ENCODE data around the gene SFTPA2.
"Not testable (repeated sequence)": the region's sequence is repeated elsewhere in the genome, so short reads cannot be mapped to it uniquely, and the experiment has no call there.

SFTPA2 gene

DNA sequence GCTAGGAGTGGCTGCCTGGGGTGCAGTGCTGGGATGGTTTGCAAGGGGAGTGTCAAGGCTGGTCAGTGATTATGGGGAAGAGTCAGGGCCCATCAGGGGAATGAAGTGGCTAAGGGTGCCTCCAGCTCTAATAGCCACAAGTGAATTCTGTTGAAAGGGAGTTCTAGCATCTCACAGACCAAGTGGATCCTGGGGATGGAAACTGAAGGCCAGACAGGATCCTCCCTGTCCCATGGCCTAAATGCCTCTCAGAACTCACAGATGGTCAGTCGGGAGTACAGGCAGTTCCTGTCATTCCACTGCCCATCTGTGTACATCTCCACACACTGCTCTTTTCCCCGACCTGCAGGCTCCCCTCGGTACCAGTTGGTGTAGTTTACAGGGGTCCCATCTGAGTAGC lies 3.2 kb downstream of the SFTPA2 start:
- not testable (repeated sequence) for ATAC-seq, DNase-seq

DNA sequence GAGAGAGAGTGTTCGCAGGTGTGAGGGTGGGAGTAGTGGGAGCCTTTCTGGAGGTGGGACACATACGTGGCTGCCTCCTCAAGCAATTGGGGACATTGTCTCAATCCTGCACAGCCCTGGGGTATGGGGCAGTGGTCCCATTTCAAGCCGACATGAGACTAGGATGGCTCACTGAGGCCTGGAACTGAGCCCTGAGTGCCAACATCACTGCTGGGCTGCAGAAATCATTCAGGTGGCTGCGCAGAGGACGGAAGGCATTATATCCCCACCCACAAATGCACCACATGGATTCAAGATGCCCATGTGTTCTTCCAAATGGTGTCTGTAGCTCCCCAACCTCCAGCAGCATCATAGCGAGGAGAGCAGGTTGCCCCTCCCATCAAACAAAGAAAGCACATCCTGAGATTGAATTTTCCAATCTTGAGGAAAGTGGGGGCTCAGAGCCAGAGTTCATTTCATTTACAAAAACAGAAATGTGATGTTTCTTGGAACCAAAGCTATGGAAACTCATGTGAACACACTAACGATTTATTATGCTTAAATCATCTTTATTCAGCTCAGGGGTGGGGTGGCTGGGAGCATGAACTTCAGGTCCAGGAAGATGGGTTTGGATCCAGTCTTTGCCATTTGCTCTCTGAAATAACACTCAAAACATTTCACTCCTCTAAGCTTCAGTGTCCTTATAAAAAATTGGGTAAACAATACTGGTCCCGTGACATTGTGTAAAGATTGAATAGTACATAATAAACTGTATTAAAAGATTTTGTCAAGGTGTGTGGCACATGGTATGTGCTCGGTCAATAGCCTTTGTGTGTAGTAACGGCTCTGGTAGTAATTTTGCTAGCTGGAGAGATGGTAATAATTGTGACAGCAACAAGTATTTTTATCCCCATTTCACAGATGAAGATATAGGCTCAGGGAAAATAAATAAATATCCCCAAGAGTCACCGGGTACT lies 4.6 kb downstream of the SFTPA2 start:
- ATAC-seq (no peak), DNase-seq (no peak)

DNA sequence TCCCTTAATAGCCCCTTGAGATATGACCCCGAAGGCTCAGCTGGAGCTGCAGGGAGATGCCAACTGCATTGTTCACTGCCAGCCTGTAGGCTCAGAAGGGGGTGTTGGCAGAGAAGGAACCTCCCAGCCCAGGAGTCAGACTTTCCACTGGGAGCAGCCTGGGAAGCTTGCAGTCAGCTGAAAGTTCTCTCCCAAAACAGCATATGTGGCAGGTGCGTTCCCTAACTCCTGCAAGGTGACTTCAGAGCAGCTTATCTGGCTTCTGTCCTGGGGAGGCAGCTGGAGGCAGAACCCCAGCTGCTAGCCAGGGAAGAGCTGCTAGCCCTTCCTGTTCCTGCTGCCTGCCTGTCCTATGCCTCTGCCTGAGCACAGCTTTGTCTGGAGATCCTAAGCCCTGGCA lies 8.1 kb downstream of the SFTPA2 start:
- ATAC-seq (no peak), DNase-seq (no peak)

DNA sequence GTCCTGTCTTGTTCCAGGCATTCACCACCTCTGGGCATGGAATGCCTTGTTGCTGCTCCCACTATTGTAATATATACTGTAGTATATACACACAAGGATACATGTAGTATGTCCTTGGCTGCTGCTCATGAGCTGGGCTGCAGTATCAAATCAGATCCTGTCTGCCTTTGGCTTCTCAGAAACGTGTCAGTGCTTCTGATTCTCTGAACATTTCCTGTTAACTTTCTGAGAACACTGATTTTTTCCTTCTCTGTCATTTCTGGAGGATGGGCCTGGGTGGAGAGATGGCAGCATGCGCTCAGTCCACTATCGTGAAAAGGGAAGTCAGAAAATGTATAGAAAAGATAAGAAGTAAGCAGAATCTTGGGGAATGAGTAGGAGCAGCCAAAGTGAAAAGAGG lies 12.2 kb downstream of the SFTPA2 start:
- peak; percentile 43 for ATAC-seq
- DNase-seq, result no peak

DNA sequence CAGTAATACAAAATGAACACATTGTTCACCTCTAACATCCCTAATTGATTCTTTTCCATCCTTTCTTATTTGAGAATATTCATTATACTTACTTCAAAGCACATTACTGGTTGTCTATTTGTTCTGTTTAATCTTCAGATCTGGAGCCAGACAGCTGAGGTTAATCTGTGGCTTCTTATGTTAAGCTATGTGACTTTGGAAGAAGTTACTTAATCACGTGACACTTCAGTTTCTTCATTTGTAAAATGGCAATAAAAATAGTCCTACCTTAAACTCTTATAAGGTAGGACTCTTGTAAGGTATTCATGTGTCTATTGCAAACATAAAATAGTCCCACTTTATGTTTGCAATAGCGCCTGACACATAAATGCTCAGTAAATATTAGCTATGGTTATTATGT lies 13.1 kb downstream of the SFTPA2 start:
- ATAC-seq, DNase-seq: not testable (repeated sequence)

DNA sequence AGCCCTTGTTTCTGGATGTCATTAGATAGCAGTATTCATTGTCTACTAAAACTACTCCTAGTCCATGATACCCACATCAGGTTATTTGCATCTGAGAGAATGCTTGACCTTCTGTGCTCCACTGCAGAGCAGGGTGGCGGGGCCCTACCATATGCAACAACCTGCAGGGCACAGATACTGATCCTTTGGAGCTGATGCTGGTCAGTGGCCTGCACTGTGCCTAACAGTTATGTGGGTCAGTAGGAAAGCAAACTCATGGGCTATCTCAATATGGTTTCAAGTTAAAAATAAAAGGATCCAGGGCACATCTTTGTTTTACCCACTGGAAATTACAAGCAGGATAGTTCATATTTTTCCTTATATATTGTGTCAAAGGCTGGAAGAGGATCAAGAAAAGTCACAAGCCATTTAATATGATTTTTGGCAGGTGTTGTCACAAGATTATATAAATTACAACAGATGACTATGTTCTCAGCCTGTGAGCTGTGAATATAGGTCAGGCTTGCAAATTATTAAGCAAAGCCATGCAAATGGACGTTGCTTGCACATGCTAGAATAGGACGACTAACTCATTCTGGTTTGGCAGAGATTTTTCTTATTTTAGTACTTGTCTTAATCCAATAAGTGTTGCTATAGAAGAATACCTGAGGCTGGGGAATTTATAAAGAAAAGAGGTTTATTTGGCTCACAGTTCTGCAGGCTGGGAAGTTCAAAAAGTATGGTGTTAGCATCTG lies 15.1 kb downstream of the SFTPA2 start:
- not testable (repeated sequence) for DNase-seq, ATAC-seq

DNA sequence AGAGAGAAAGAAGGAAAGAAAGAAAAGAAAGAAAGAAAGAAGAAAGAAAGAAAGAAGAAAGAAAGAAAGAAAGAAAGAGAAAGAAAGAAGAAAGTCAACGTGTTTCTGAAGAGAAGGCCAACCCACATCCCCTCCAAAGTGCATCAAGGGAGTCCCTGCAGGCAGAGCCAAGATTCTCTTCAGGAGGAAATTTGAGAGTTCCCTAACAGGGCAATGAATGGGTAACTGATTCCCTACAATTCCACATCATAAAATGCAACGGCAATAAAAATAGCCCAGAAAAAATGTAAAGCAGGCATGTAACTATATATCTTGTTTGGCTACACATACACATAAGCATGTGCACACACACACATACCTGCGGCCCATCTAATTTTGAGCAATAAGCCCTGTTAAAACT lies 15.8 kb downstream of the SFTPA2 start:
- not testable (repeated sequence) for ATAC-seq, DNase-seq

DNA sequence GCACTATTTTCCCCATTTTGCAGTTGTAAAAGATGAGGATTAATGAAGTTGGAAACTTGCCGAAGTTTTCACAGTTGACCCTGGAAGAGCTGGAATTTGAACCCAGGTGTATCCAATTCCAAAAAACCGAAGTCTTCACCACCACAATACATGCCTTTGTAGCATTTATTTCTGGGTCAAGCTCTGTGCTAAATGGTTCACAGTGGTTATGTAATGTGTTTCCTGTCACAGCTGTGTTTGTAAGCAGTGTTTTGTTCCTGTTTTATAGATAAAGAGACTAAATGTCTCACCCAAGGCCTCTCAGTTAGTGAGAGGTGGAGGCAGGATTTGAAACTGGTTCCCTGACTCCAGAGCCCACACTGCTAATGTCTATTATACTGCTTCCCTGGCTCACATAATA lies 17.6 kb downstream of the SFTPA2 start:
- ATAC-seq (no peak), DNase-seq (no peak)

DNA sequence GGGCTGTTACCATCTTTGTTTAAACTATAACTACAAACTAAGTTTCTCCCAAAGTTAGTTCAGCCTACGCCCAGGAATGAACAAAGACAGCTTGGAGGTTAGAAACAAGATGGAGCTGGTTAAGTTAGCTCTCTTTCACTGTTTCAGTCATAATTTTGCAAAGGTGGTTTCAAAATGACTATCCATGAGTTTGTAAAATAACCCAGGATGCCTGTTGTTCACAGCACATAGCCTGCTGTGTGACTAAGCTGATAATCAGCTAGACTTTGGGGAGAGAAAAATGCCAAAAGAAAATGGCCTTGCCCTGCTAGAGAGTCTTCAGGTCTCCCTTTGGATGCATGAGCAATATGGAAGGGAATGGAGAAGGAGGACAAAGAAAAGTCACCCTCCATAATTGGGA lies 19.3 kb downstream of the SFTPA2 start:
- peak; percentile 69 for ATAC-seq
- not testable (repeated sequence) for DNase-seq

DNA sequence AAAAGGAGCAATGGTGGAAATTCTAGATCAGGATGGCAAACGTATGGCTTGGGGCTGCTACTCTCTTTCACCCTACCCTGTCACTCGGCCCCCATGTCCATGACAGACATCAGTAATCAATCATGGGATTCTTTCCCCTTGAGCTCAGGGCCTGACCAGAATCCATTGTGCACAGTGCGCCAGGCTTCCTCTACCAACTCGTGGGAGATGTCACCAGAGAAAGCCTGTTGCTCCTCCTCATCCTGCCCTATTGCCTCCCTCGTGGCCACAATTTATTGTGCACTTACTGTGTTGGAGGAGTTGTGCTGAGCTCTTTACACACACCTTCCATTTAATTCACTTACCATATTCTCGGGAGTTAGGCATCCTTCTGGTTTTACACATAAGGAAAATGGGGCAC lies 21.9 kb downstream of the SFTPA2 start:
- not testable (repeated sequence) for DNase-seq, ATAC-seq

DNA sequence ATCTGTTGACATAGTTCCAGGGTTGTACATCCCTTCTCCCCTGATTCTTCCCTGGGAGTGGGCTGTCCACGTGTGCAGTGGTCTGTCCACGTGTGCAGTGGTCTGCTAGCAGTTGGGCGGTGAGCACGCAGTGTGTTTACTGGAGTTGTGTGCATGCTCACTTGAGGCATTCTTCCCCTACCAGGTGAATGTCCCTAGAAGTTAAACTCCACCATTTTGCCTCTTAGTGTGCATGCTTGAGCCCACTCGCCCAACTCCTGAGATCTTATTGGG lies 26.4 kb downstream of the SFTPA2 start:
- not testable (repeated sequence) for DNase-seq

DNA sequence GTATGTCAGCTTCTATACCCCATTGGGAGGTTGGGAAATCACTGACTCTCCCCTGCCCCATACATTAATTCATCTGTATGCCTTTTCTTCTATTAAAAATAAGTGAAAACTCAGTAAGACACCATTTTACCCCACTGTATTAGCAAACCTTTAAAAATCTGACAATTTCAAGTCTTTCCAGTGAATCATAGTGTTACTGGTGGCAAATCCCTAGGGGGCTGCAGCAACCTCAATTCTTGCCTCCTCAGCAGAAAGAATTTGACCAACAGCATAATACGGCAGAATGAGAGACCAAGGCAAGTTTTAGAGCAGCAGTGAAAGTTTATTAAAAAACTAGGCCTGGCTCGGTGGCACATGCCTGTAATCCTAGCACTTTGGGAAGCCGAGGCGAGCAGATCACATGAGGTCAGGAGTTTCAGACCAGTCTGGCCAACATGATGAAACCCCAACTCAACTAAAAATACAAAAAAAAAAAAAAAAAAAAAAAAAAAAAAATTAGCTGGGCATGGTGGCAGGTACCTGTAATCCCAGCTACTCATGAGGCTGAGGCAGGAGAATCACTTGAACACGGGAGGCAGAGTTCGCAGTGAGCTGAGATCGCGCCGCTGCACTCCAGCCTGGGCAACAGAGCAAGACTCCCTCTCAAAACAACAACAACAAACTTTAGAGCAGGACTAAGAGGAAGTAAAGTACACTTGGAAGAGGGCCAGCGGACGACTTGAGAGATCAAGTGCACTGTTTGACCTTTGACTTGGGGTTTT lies 26.9 kb downstream of the SFTPA2 start:
- not testable (repeated sequence) for ATAC-seq, DNase-seq

More for the DNA sequence above, 26.4 kb downstream of the SFTPA2 start:
- not testable (repeated sequence) for ATAC-seq

DNA sequence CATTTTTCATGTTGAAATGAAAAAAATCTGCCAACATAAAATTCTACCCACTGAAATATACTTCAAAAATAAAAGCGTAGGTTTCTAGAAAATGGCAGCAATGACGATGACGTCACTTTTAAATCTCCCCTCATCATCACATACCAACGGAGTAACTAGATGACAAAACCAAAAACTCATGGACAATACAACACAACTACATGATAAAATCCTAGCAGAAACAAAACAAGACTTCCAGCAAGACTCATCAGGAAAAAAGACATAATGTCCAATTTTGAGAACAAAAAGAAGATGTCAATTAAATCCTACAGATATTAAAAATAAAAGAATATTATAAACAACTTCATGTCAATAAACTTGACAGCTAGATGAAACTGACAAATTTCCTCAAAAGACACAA lies 31.9 kb downstream of the SFTPA2 start:
- ATAC-seq, DNase-seq: not testable (repeated sequence)

DNA sequence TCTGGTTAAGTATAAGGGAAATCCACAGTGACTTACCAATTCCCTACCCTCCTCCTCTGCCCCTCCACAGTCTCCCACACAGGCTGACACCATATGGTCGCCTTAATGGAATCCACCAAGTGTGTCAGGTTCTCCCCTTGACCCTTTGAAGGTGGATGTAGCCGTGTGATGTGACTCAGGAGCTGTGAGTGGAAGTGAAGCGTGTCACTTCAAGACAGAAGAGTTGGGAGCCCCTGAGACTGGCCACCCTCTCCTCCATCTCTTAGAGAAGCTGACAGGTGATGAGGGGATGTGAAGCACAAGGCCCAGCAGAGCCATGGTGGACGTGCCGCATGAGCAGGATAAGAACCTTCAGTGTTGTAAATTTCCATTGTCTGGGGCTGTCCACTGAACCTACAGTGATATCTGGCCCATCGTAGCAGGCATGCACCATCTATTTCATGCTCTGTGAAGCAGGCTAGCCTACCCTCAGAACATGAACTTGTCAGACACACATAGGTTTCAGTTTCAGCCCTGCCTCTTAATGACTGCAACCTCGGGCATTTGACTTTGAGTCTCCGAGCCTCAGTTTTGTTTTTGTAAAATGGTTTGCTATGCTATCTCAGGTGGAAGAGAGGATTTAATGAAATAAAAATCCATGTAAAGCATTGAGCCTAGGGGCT lies 35.0 kb downstream of the SFTPA2 start:
- not testable (repeated sequence) for ATAC-seq, DNase-seq

DNA sequence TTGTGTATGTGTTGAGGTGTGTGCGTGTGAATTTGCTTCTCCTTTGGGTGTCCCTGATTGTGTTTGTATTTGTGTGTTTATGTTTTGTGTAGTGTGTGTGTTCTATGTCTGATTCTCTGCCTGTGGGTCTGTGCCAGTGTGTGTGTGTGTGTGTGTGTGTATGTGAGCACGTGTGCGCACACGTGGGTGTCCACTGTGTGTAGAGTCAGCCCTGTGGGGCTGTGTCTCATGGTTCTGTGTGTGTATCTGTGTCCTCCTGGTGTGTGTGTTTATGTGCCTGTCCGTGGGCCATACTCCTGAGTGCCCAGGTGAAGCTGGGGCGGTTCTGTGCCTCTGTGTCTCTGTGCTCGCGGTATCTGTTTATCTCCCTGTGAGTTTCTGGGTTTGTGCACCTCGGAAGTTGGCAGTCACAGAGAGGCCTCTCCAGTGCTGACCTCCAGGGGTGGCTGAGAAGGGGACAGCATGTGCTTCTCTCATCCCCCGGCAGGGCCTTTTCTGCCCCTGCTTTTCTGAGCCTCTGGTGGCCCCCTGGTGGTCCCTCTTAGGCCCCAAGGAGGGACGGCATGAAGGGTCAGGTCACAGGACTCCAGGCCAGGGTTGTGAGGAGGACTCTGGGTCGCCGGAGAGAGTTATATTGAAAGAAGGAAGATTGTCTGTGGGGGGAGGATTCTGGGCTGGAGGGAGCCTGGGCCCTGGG lies 36.9 kb downstream of the SFTPA2 start:
- DNase-seq, ATAC-seq: not testable (repeated sequence)

DNA sequence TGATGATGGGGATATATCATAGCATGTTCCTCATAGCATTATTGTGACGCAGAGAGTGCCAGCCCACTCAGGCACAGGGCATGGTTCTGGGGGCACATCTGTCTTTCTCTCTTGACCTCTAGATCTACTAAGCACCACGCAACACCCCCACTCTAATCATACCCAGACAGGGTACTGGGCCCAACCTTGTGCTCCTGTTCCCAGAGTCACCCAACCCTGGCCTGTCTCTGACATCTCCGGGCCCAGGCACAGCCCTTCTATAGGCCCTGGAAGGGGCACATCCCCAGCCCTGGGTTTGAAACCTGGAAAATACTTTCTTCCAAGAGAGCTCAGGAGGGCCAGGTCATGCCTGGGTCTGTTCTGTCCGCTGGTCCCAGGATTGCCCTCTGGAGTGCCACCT lies 37.7 kb downstream of the SFTPA2 start:
- not testable (repeated sequence) for ATAC-seq, DNase-seq

DNA sequence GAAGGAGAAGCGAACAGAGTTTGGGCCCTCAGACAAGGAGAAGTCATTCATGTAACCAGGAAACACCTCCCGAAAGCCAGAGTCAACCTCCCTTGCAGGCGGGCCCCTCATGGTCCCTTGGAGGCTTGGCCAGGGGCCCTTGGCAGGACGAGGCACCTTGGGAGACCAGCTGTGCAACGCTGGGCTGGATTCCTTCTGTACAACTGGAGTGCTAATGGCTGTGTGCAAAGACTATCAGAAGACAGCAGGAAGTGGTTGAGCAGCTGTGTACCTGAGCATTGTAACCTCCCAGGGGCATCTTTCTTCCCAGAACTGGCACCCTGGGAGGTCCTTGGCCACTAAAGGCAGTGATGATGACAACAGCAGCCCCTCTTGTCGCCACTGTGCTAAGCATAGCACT lies 38.5 kb downstream of the SFTPA2 start:
- ATAC-seq, DNase-seq: not testable (repeated sequence)

DNA sequence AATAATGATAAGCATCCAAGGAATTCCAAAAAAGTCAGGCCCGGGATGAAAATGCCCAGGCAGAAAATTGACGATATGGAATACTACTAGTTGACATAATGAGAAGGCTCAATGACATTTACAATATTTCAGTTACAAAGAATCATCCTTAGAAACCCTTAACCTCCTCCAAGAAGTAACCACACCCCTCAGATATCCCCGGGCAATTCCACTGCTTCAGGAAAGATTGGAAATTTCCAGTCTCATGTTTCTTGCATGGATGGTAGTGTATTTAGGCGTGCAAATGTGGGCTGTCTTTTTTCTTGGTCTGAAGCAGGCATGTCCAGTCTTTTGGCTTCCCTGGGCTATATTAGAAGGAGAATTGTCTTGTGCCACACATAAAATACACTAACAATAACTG lies 42.6 kb downstream of the SFTPA2 start:
- DNase-seq, result not testable (repeated sequence)

DNA sequence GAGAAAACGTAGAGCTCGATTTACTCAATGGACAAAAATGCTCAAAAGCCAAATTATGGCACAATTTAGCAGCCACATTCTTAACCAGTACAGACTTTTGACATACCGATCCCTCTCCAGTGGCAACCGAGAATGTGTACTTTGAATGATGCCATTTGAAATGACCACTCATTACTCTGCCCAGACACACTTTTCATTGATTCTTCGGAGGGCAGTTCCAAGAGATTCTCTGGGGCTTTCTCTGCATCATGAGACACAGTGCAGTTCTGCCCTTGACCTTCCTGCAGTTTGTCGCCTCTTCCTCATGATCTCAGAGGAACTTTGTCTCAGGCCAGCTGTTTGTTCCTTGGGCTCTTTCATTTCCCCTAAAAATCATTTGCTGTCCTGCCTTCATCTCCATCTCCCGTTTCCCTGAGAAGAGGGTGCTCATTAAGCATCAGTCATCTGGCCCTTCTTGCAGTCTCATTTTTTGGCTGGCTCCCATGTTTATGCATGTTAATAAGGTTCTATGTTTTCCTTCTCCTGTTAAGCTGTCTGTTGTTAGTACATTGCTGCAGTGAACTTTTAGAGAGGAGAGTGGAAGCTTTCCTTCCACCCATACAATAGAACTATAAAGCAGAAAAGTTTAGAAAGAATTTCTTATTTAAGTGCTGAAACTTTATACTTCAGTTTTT lies 43.5 kb downstream of the SFTPA2 start:
- not testable (repeated sequence) for ATAC-seq

More for the DNA sequence above, 42.6 kb downstream of the SFTPA2 start:
- ATAC-seq, result not testable (repeated sequence)

DNA sequence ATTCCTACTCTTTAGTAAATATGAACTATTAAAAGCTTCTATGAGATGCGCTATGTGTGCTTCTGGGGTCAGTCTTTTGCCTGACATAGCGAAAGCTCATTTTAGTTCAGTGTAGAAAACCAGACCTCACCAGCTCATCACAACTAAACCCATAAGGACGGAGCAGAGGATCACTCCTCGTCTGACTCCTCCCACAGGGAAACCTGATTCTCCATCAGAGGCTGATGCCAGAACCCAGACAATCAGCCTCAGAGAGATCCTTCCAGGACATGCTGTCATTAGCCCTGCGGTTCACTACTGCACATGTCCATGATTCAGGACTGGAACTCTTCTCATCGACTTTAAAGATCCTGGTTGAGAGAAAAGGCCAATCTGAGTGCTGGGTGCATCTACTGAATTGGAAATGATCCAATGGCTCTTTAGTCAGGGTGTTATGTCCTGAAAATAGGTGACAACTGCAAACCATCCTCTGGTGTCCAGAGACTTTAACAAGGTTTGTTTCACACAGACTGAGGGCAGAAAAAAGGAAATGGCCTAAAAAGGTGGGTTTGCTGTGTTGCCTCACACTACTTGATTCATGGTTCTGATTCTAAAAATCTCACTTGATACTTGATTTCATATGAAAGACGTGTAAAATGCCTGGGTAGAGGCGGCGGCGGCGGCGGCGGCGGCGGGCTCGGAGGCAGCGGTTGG lies 48.2 kb downstream of the SFTPA2 start, which contains the start of gene EIF5AL1:
TSS of gene EIF5AL1 (plus strand) at position 643 of the 693 bp plus-strand sequence. CDS start 117 bp downstream, outside the sequence.
- not testable (repeated sequence) for DNase-seq, ATAC-seq

More for the DNA sequence above, 43.5 kb downstream of the SFTPA2 start:
- not testable (repeated sequence) for DNase-seq

Measured in stimulated activated naive CD8-positive, alpha-beta T cell treated with anti-CD3 and anti-CD28 coated beads, Interleukin-15, Interleukin-2, amounts not matched to agents 100 U/mL and 50 U/mL, for 24 hours (primary cell).